HepG2 (cell line): ENCODE data around the gene RBPJ. TPM values are rescaled to one million over a fixed set of nuclear protein-coding genes. Genes with fewer than 3 reads are reported as not detected.

Source experiments
- AHR ChIP-seq: IDR thresholded peaks from 2 replicates; pipeline ENCODE4 v1.6.1; 2018; ENCODE audit warnings: missing genetic modification reagents, missing compliant biosample characterization
- ATRX ChIP-seq: sonication (generic); formaldehyde crosslinking; IDR thresholded peaks from 2 replicates; pipeline ENCODE4 v1.4.0; 2020; ENCODE audit warnings: missing genetic modification reagents, borderline replicate concordance
- DNMT1 ChIP-seq: sonication (generic); formaldehyde crosslinking; IDR thresholded peaks from 2 replicates; pipeline ENCODE4 v1.5.1; 2020; ENCODE audit warnings: mild to moderate bottlenecking, missing genetic modification reagents
- ELF4 ChIP-seq: sonication (generic); formaldehyde crosslinking; IDR thresholded peaks from 2 replicates; pipeline ENCODE4 v1.5.0; 2020; ENCODE audit warnings: missing genetic modification reagents, mild to moderate bottlenecking, moderate library complexity, borderline replicate concordance
- MYC ChIP-seq: sonication (generic); formaldehyde crosslinking; IDR thresholded peaks from 2 replicates; pipeline ENCODE4 v1.9.0; 2021; ENCODE audit warnings: missing genetic modification reagents, borderline replicate concordance
- NAIF1 ChIP-seq: sonication (generic); formaldehyde crosslinking; IDR thresholded peaks from 2 replicates; pipeline ENCODE4 v1.5.0; 2020; ENCODE audit warnings: mild to moderate bottlenecking, missing genetic modification reagents, borderline replicate concordance
- RFX3 ChIP-seq: IDR thresholded peaks from 2 replicates; pipeline ENCODE4 v1.6.1; 2016; ENCODE audit warnings: missing biosample characterization, missing genetic modification reagents
- SAP130 ChIP-seq: IDR thresholded peaks from 2 replicates; pipeline ENCODE4 v1.6.1; 2016; ENCODE audit warnings: low read depth
- SMYD3 ChIP-seq: sonication (generic); formaldehyde crosslinking; IDR thresholded peaks from 2 replicates; pipeline ENCODE4 v1.8.1; 2023; ENCODE audit warnings: mild to moderate bottlenecking, missing genetic modification reagents
- SRSF1 ChIP-seq: fragments of 200-400 bp; formaldehyde crosslinking; optimal IDR thresholded peaks from 2 replicates; pipeline ENCODE3; 2017; ENCODE audit warnings: mild to moderate bottlenecking, low read depth, low read length, moderate library complexity
- SRSF4 ChIP-seq: fragments of 200-400 bp; formaldehyde crosslinking; IDR thresholded peaks from one replicate; pipeline ENCODE4 v1.6.1; 2018; ENCODE audit warnings: mild to moderate bottlenecking, low read depth, low read length, moderate library complexity; ENCODE audit not compliant: poor library complexity, severe bottlenecking
- TEAD2 ChIP-seq: sonication (generic); formaldehyde crosslinking; IDR thresholded peaks from 2 replicates; pipeline ENCODE4 v1.9.0; 2021; ENCODE audit warnings: missing genetic modification reagents
- XBP1 ChIP-seq: sonication (generic); formaldehyde crosslinking; IDR thresholded peaks from 2 replicates; pipeline ENCODE4 v1.5.0; 2020; ENCODE audit warnings: missing genetic modification reagents
- ZNF251 ChIP-seq: sonication (generic); formaldehyde crosslinking; IDR thresholded peaks from 2 replicates; pipeline ENCODE4 v1.9.0; 2021; ENCODE audit warnings: mild to moderate bottlenecking, missing genetic modification reagents
- ZNF343 ChIP-seq: sonication (generic); formaldehyde crosslinking; IDR thresholded peaks from 2 replicates; pipeline ENCODE4 v1.4.0; 2020; ENCODE audit warnings: mild to moderate bottlenecking, missing genetic modification reagents
- ZNF44 ChIP-seq: sonication (generic); formaldehyde crosslinking; IDR thresholded peaks from 2 replicates; pipeline ENCODE4 v1.5.1; 2020; ENCODE audit warnings: mild to moderate bottlenecking, missing genetic modification reagents
- ZNF510 ChIP-seq: sonication (generic); formaldehyde crosslinking; IDR thresholded peaks from 2 replicates; pipeline ENCODE4 v1.4.0; 2020; ENCODE audit warnings: low read depth, mild to moderate bottlenecking, missing genetic modification reagents
- ZNF780A ChIP-seq: sonication (generic); formaldehyde crosslinking; IDR thresholded peaks from 2 replicates; pipeline ENCODE4 v1.8.0; 2022; ENCODE audit warnings: mild to moderate bottlenecking, missing genetic modification reagents, moderate library complexity
- ZNF839 ChIP-seq: sonication (generic); formaldehyde crosslinking; IDR thresholded peaks from 2 replicates; pipeline ENCODE4 v1.4.0; 2020; ENCODE audit warnings: missing genetic modification reagents, mild to moderate bottlenecking, borderline replicate concordance
- ZNF850 ChIP-seq: sonication (generic); formaldehyde crosslinking; conservative IDR thresholded peaks from 2 replicates; pipeline ENCODE4 v1.9.0; 2021; ENCODE audit warnings: mild to moderate bottlenecking, missing genetic modification reagents
- polyA plus RNA-seq, 8 experiments: library from polyadenylated mRNA; depleted of rRNA in 3 of 8; stranded (reverse) in 7 of 8; unstranded in 1 of 8; fragments of >200 nt; fragmentation: Illumina TruSeq in 4 of 8; extraction: Trizol in 4 of 8; gene quantifications; 2 replicates each; pipeline versions ENCODE4 v1.2.1 to v1.2.3, GENCODE V29; 2011 to 2016; ENCODE audit warnings: low read depth in 4 of 8, missing spikeins in 1 of 8, mixed read lengths in 1 of 8; ENCODE audit not compliant: insufficient read depth in 1 of 8
- total RNA-seq, 5 experiments: library from RNA; depleted of rRNA; stranded (reverse); fragments of >200 nt; fragmentation: Illumina TruSeq; extraction: Trizol; gene quantifications; 2 replicates each; pipeline ENCODE4 v1.2.3, GENCODE V29; 2016; ENCODE audit warnings: low read depth in 1 of 5
- TF ChIP-seq, protein P1 (sequence below): sonication (generic); formaldehyde crosslinking; IDR thresholded peaks from 2 replicates; pipeline ENCODE4 v1.8.1; 2023; ENCODE audit warnings: mild to moderate bottlenecking, inconsistent platforms, moderate library complexity, missing genetic modification reagents, borderline replicate concordance
- TF ChIP-seq, protein P2 (sequence below): sonication (generic); formaldehyde crosslinking; IDR thresholded peaks from 2 replicates; pipeline ENCODE4 v1.8.1; 2023; ENCODE audit warnings: mild to moderate bottlenecking, missing genetic modification reagents, borderline replicate concordance
- TF ChIP-seq, protein P3 (sequence below): sonication (generic); formaldehyde crosslinking; IDR thresholded peaks from 2 replicates; pipeline ENCODE4 v1.4.0; 2020; ENCODE audit warnings: missing genetic modification reagents

The RBPJ gene
- total and polyA plus RNA-seq, 2 of the 13 experiments (the other 11 are each of a cell fraction or from before 2014, with no cell fraction given) = 25.9 to 33.2 TPM

DNA sequence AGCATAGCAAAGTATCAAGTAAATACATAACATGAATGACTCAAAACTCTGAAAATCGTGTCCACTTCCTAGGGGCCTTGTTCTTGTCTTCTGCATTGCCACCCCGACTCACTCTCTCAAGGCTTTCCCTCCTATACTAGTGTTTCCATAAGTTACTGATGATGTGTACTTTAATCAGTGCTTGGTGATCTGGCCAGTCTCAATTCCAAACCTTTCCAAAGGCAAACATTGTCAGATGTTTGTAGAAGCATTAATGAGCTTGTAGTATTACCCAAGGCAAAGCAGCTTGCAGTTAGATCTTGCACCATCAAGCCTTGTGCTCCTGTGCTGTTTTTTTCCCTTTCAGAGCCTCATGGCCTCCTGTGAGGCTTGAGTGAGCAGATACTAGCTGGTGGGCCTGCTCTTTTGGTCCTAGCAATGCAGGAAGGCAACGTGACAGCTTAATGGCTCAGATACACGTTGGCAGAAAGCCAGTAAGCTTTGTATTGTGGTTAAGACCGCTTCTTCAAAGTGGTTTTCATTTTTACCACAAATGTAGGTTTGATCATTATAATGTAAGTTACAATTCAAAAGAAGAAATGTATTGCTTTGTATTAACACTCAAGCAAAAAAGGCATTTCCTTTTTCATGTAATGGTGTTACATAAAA is 51.8 kb downstream of the RBPJ start (continued):
- TF ChIP-seq SRSF1 (no peak), ZNF510 (CRISPR knock-in tag) (no peak), ZNF780A (no peak), ZNF850 (no peak), SMYD3 (0 out of 2 replicates have a peak, but pooled peaks have one; percentile 47), RFX3 (CRISPR knock-in tag) (no peak), NAIF1 (CRISPR knock-in tag) (no peak), TEAD2 (CRISPR knock-in tag) (no peak), ZNF343 (CRISPR knock-in tag) (no peak), SAP130 (peak; percentile 43), ZNF251 (no peak), SRSF4 (no peak), ZNF44 (no peak), MYC (CRISPR knock-in tag) (peak; percentile 62; the same call in 1 of the 2 replicates), ELF4 (CRISPR knock-in tag) (no peak), ZNF839 (CRISPR knock-in tag) (no peak), XBP1 (no peak), ATRX (CRISPR knock-in tag) (no peak), AHR (CRISPR knock-in tag) (no peak), DNMT1 (CRISPR knock-in tag) (no peak)
- TF ChIP-seq, protein P1, sequence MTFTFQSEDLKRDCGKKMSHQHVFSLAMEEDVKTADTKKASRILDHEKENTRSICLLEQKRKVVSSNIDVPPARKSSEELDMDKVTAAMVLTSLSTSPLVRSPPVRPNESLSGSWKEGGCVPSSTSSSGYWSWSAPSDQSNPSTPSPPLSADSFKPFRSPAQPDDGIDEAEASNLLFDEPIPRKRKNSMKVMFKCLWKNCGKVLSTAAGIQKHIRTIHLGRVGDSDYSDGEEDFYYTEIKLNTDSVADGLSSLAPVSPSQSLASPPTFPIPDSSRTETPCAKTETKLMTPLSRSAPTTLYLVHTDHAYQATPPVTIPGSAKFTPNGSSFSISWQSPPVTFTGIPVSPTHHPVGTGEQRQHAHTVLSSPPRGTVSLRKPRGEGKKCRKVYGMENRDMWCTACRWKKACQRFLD = no peak
- TF ChIP-seq, protein P2, sequence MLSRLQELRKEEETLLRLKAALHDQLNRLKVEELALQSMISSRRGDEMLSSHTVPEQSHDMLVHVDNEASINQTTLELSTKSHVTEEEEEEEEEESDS (CRISPR knock-in tag) = no peak
- TF ChIP-seq, protein P3, sequence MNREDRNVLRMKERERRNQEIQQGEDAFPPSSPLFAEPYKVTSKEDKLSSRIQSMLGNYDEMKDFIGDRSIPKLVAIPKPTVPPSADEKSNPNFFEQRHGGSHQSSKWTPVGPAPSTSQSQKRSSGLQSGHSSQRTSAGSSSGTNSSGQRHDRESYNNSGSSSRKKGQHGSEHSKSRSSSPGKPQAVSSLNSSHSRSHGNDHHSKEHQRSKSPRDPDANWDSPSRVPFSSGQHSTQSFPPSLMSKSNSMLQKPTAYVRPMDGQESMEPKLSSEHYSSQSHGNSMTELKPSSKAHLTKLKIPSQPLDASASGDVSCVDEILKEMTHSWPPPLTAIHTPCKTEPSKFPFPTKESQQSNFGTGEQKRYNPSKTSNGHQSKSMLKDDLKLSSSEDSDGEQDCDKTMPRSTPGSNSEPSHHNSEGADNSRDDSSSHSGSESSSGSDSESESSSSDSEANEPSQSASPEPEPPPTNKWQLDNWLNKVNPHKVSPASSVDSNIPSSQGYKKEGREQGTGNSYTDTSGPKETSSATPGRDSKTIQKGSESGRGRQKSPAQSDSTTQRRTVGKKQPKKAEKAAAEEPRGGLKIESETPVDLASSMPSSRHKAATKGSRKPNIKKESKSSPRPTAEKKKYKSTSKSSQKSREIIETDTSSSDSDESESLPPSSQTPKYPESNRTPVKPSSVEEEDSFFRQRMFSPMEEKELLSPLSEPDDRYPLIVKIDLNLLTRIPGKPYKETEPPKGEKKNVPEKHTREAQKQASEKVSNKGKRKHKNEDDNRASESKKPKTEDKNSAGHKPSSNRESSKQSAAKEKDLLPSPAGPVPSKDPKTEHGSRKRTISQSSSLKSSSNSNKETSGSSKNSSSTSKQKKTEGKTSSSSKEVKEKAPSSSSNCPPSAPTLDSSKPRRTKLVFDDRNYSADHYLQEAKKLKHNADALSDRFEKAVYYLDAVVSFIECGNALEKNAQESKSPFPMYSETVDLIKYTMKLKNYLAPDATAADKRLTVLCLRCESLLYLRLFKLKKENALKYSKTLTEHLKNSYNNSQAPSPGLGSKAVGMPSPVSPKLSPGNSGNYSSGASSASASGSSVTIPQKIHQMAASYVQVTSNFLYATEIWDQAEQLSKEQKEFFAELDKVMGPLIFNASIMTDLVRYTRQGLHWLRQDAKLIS (CRISPR knock-in tag) = no peak
